Neural cell (in vitro differentiated cells): Measurements from ENCODE around the gene CILP. TPM values are rescaled to one million over a fixed set of nuclear protein-coding genes. Genes with fewer than 3 reads are reported as not detected.

Experiments used
- H2AFZ ChIP-seq: fragments of 200-600, 300-800 bp; sonication (generic), shearing (Covaris generic); 2 replicates; pipeline ENCODE4 v1.6.0; 2014; ENCODE audit warnings: low read depth, mild to moderate bottlenecking, antibody characterized with exemption, low read length, moderate library complexity
- H3F3A ChIP-seq: fragments of 200-600 bp; shearing (Covaris generic); 2 replicates; pipeline ENCODE4 v1.6.1; 2016; ENCODE audit warnings: mild to moderate bottlenecking, moderate library complexity, mixed read lengths, antibody characterized with exemption, low read length; ENCODE audit not compliant: insufficient read depth, poor library complexity, severe bottlenecking
- H3K27ac ChIP-seq: fragments of 200-600, 300-800 bp; sonication (generic), shearing (Covaris generic); 2 replicates; pipeline ENCODE4 v1.5.1; 2014; ENCODE audit warnings: mild to moderate bottlenecking, low read length, moderate library complexity
- H3K27me3 ChIP-seq: fragments of 300-800, 200-600 bp; sonication (generic), shearing (Covaris generic); 2 replicates; pipeline ENCODE4 v1.6.0; 2014; ENCODE audit warnings: mild to moderate bottlenecking, low read depth, low read length, moderate library complexity; ENCODE audit not compliant: insufficient read depth
- H3K36me3 ChIP-seq: fragments of 300-800, 200-600 bp; sonication (generic), shearing (Covaris generic); 2 replicates; pipeline ENCODE4 v1.5.1; 2014; ENCODE audit warnings: mild to moderate bottlenecking, antibody characterized with exemption, low read length, moderate library complexity; ENCODE audit not compliant: insufficient read depth
- H3K4me2 ChIP-seq: fragments of 300-800, 200-600 bp; sonication (generic), shearing (Covaris generic); 2 replicates; pipeline ENCODE4 v1.6.0; 2014; ENCODE audit warnings: mild to moderate bottlenecking, low read length
- H3K4me3 ChIP-seq: fragments of 300-800, 200-600 bp; sonication (generic), shearing (Covaris generic); 2 replicates; pipeline ENCODE4 v1.5.1; 2014; ENCODE audit warnings: mild to moderate bottlenecking, low read length, moderate library complexity
- H3K79me2 ChIP-seq: fragments of 200-600 bp; shearing (Covaris generic); replicated peaks from 2 replicates; pipeline ENCODE4 v1.6.0; 2014; ENCODE audit warnings: mild to moderate bottlenecking, low read length, moderate library complexity; ENCODE audit not compliant: insufficient read depth
- H3K9ac ChIP-seq: fragments of 300-800, 200-600 bp; sonication (generic), shearing (Covaris generic); 2 replicates; pipeline ENCODE4 v1.6.1; 2016; ENCODE audit warnings: mild to moderate bottlenecking, low read length, mixed read lengths
- H3K9me2 ChIP-seq: fragments of 200-600 bp; shearing (Covaris generic); 2 replicates; pipeline ENCODE4 v1.6.1; 2016; ENCODE audit warnings: mild to moderate bottlenecking, low read length, mixed read lengths; ENCODE audit not compliant: insufficient read depth
- H3K9me3 ChIP-seq: fragments of 200-600, 300-800 bp; sonication (generic), shearing (Covaris generic); 2 replicates; pipeline ENCODE4 v1.6.1; 2016; ENCODE audit warnings: mild to moderate bottlenecking, mixed run types, low read length, moderate library complexity, mixed read lengths
- H4K20me1 ChIP-seq: fragments of 200-600 bp; shearing (Covaris generic); 2 replicates; pipeline ENCODE4 v1.6.1; 2016; ENCODE audit warnings: mild to moderate bottlenecking, mixed run types; ENCODE audit not compliant: insufficient read depth
- CTCF ChIP-seq: fragments of 450-650 bp; IDR thresholded peaks from 2 replicates; pipeline ENCODE4 v1.5.1; 2014; ENCODE audit warnings: antibody characterized with exemption, mild to moderate bottlenecking, moderate library complexity; ENCODE audit not compliant: poor library complexity, severe bottlenecking
- EP300 ChIP-seq: fragments of 450-650 bp; conservative IDR thresholded peaks from 2 replicates; pipeline ENCODE4 v1.6.1; 2014; ENCODE audit warnings: antibody characterized with exemption, mild to moderate bottlenecking, moderate library complexity; ENCODE audit not compliant: poor library complexity, severe bottlenecking
- EZH2 ChIP-seq: fragments of 200-600, 300-800 bp; shearing (Covaris generic), sonication (generic); IDR thresholded peaks from 2 replicates; pipeline ENCODE4 v1.6.1; 2014; ENCODE audit warnings: antibody characterized with exemption, low read length, borderline replicate concordance, mild to moderate bottlenecking; ENCODE audit not compliant: insufficient read depth, poor library complexity, severe bottlenecking
- MXI1 ChIP-seq: fragments of 450-650 bp; conservative IDR thresholded peaks from 2 replicates; pipeline ENCODE4 v1.6.1; 2014; ENCODE audit warnings: antibody characterized with exemption, mild to moderate bottlenecking; ENCODE audit not compliant: poor library complexity, severe bottlenecking
- POLR2AphosphoS5 ChIP-seq: IDR thresholded peaks from 2 replicates; pipeline ENCODE4 v1.6.1; 2012
- RAD21 ChIP-seq: fragments of 450-650 bp; conservative IDR thresholded peaks from 2 replicates; pipeline ENCODE4 v1.6.1; 2014; ENCODE audit warnings: antibody characterized with exemption, mild to moderate bottlenecking, moderate library complexity
- REST ChIP-seq: IDR thresholded peaks from 2 replicates; pipeline ENCODE4 v1.6.1; 2012; ENCODE audit warnings: borderline replicate concordance
- SMC3 ChIP-seq: fragments of 450-650 bp; conservative IDR thresholded peaks from 2 replicates; pipeline ENCODE4 v1.6.1; 2014; ENCODE audit warnings: antibody characterized with exemption, mild to moderate bottlenecking, moderate library complexity; ENCODE audit not compliant: poor library complexity
- TAF1 ChIP-seq: IDR thresholded peaks from 2 replicates; pipeline ENCODE4 v1.6.1; 2012; ENCODE audit warnings: low read depth
- polyA plus RNA-seq: library from polyadenylated mRNA; depleted of rRNA; stranded (reverse); fragments of >200 nt; gene quantifications from 2 replicates; pipeline ENCODE4 v1.2.3, GENCODE V29; 2014

CILP gene
- polyA plus RNA-seq, 1 donor from 2014 or later, result 1.4 TPM

- no peak overlapping the region for H3K4me2 ChIP-seq
Measured at GRCh38 chr15:65156692-65157091, 54.6 kb downstream of the CILP start.

GRCh38 chr15:65154720-65155119 lies 56.6 kb downstream of the CILP start:
- peaks cover 19% of the 10 kb centered on the region for H3K36me3 ChIP-seq
- H3K27me3 ChIP-seq, result no peaks in the 10 kb centered on the region
- TF ChIP-seq POLR2AphosphoS5 (no peak), MXI1 (no peak), EZH2 (no peak), RAD21 (no peak), CTCF (no peak), SMC3 (no peak)

More at GRCh38 chr15:65156692-65157091, 54.6 kb downstream of the CILP start:
- Histone ChIP-seq H3F3A (no peaks in the 10 kb centered on the region), H3K9me2 (no peaks in the 10 kb centered on the region), H3K9ac (no peak overlapping the region), H4K20me1 (no peaks in the 10 kb centered on the region), H3K79me2 (peaks cover 5% of the 10 kb centered on the region), H3K27ac (no peak overlapping the region), H3K27me3 (no peaks in the 10 kb centered on the region), H2AFZ (no peak overlapping the region), H3K9me3 (no peaks in the 10 kb centered on the region), H3K36me3 (peaks cover 19% of the 10 kb centered on the region), H3K4me3 (no peak overlapping the region)
- TF ChIP-seq RAD21, result no peak
- no peak for TF ChIP-seq CTCF
- no peak for TF ChIP-seq MXI1
- TF ChIP-seq POLR2AphosphoS5, result no peak
- no peak for TF ChIP-seq REST
- TF ChIP-seq EZH2, result no peak
- no peak for TF ChIP-seq TAF1
- TF ChIP-seq EP300, result no peak
- no peak for TF ChIP-seq SMC3

More at GRCh38 chr15:65154720-65155119, 56.6 kb downstream of the CILP start:
- Histone ChIP-seq H3K4me3 (no peak overlapping the region), H2AFZ (no peak overlapping the region), H3F3A (no peaks in the 10 kb centered on the region), H3K9ac (no peak overlapping the region), H4K20me1 (no peaks in the 10 kb centered on the region), H3K9me3 (no peaks in the 10 kb centered on the region), H3K4me2 (no peak overlapping the region), H3K9me2 (no peaks in the 10 kb centered on the region), H3K27ac (no peak overlapping the region), H3K79me2 (no peaks in the 10 kb centered on the region)
